Measurements from ENCODE around the gene RAPGEF6.
"Not testable (repeated sequence)": the region's sequence is repeated elsewhere in the genome, so short reads cannot be mapped to it uniquely, and the experiment has no call there.

The RAPGEF6 gene

GRCh38 chr5:131640043-131640856 is 5.2 kb upstream of the RAPGEF6 start:
- DNase-seq (ENCODE audit: low spot score): no peak

- no peak for DNase-seq (ENCODE audit: low spot score)
Measured at GRCh38 chr5:131639148-131639547, 4.1 kb upstream of the RAPGEF6 start.

GRCh38 chr5:131637694-131638093 is 2.7 kb upstream of the RAPGEF6 start:
- DNase-seq (ENCODE audit: low spot score): no peak

GRCh38 chr5:131635684-131636572 is 899 bp upstream of the RAPGEF6 start:
- DNase-seq (ENCODE audit: low spot score): no peak

- DNase-seq (ENCODE audit: low spot score): no peak
Measured at GRCh38 chr5:131634666-131634995, 398 bp downstream of the RAPGEF6 start.

- no peak for DNase-seq (ENCODE audit: low spot score)
Measured at GRCh38 chr5:131634238-131634637, 791 bp downstream of the RAPGEF6 start.

- no peak for DNase-seq (ENCODE audit: low spot score)
Measured at GRCh38 chr5:131633830-131634229, 1.2 kb downstream of the RAPGEF6 start.

GRCh38 chr5:131630963-131631350 is 4.1 kb downstream of the RAPGEF6 start:
- no peak for DNase-seq (ENCODE audit: low spot score)

GRCh38 chr5:131630208-131630962 is 4.6 kb downstream of the RAPGEF6 start:
- DNase-seq (ENCODE audit: low spot score): no peak

GRCh38 chr5:131628990-131629389 is 6.0 kb downstream of the RAPGEF6 start:
- DNase-seq (ENCODE audit: low spot score): no peak

GRCh38 chr5:131627207-131627865 is 7.7 kb downstream of the RAPGEF6 start:
- no peak for DNase-seq (ENCODE audit: low spot score)

GRCh38 chr5:131622633-131623032 is 12.4 kb downstream of the RAPGEF6 start:
- DNase-seq (ENCODE audit: low spot score): no peak

GRCh38 chr5:131621164-131621563 is 13.9 kb downstream of the RAPGEF6 start:
- not testable (repeated sequence) for DNase-seq (ENCODE audit: low spot score)

GRCh38 chr5:131619102-131619501 is 15.9 kb downstream of the RAPGEF6 start:
- DNase-seq (ENCODE audit: low spot score): no peak

- no peak for DNase-seq (ENCODE audit: low spot score)
Measured at GRCh38 chr5:131617140-131617822, 17.7 kb downstream of the RAPGEF6 start.

GRCh38 chr5:131615957-131616356 is 19.1 kb downstream of the RAPGEF6 start:
- no peak for DNase-seq (ENCODE audit: low spot score)

- no peak for DNase-seq (ENCODE audit: low spot score)
Measured at GRCh38 chr5:131613423-131613822, 21.6 kb downstream of the RAPGEF6 start.

- no peak for DNase-seq (ENCODE audit: low spot score)
Measured at GRCh38 chr5:131611064-131611381, 24.0 kb downstream of the RAPGEF6 start.

GRCh38 chr5:131610198-131611063 is 24.6 kb downstream of the RAPGEF6 start:
- no peak for DNase-seq (ENCODE audit: low spot score)

- no peak for DNase-seq (ENCODE audit: low spot score)
Measured at GRCh38 chr5:131609774-131610173, 25.3 kb downstream of the RAPGEF6 start.

GRCh38 chr5:131608597-131608996 is 26.4 kb downstream of the RAPGEF6 start:
- no peak for DNase-seq (ENCODE audit: low spot score)

All from left forelimb (tissue), 1 donor.